CD4-positive, alpha-beta T cell (primary cell): ENCODE data around the gene BECN2. TPM values are rescaled to one million over a fixed set of nuclear protein-coding genes. Genes with fewer than 3 reads are reported as not detected.

ENCODE experiments used
- ATAC-seq: fragments of 200-7000 bp; cut with Tn5 transposase; one replicate; pipeline ENCODE4 v1.10.0; 2022; ENCODE audit warnings: mild to moderate bottlenecking; ENCODE audit not compliant: poor library complexity
- CTCF ChIA-PET: fragments of 350-600 bp; sonication (Branson Sonifier 250); formaldehyde crosslinking; loops from one replicate; lab custom pipeline; 2021; ENCODE audit warnings: antibody characterized with exemption, inconsistent platforms; lab: Charles Lee
- POLR2A ChIA-PET: fragments of 350-600 bp; sonication (Branson Sonifier 250); formaldehyde crosslinking; loops from one replicate; lab custom pipeline; 2021; ENCODE audit warnings: antibody characterized with exemption, inconsistent platforms; lab: Charles Lee
- DNase-seq, 14 experiments: peaks; one replicate each; pipeline ENCODE4 v3.0.0-alpha.2; 2013 to 2020; ENCODE audit warnings: mixed read lengths in 2 of 14
- H3K27ac ChIP-seq, 2 donors: one replicate each; pipeline versions ENCODE4 v1.5.1 to v1.7.0; 2013; ENCODE audit warnings: low read length in 2 of 2, low read depth in 1 of 2, mild to moderate bottlenecking in 1 of 2
- H3K27me3 ChIP-seq, 2 experiments: 1 replicate in 1 of 2; 2 replicates in 1 of 2; pipeline versions ENCODE4 v1.6.1 to v1.7.0; 2013; ENCODE audit warnings: low read length in 2 of 2, control low read depth in 1 of 2, mild to moderate bottlenecking in 1 of 2, moderate library complexity in 1 of 2; ENCODE audit not compliant: insufficient read depth in 2 of 2, control insufficient read depth in 1 of 2
- H3K36me3 ChIP-seq: one replicate; pipeline ENCODE4 v1.6.1; 2013; ENCODE audit warnings: low read length, control low read depth; ENCODE audit not compliant: insufficient read depth
- H3K4me1 ChIP-seq: one replicate; pipeline ENCODE4 v1.6.1; 2013; ENCODE audit warnings: low read length, control low read depth; ENCODE audit not compliant: insufficient read depth
- H3K4me3 ChIP-seq: one replicate; pipeline ENCODE4 v1.5.1; 2013; ENCODE audit warnings: mild to moderate bottlenecking, low read length, moderate library complexity
- H3K9me3 ChIP-seq, 2 experiments: 1 replicate in 1 of 2; 2 replicates in 1 of 2; pipeline versions ENCODE4 v1.6.1 to v1.7.0; 2013; ENCODE audit warnings: low read length in 2 of 2, mild to moderate bottlenecking in 2 of 2, control low read depth in 1 of 2, moderate library complexity in 1 of 2; ENCODE audit not compliant: control insufficient read depth in 1 of 2, insufficient read depth in 1 of 2
- H3K27ac Mint-ChIP-seq: one replicate; pipeline ENCODE4 v1.8.0; 2020; ENCODE audit warnings: mixed read lengths
- H3K27me3 Mint-ChIP-seq: one replicate; pipeline ENCODE4 v1.8.0; 2021; ENCODE audit warnings: mixed read lengths
- H3K36me3 Mint-ChIP-seq: one replicate; pipeline ENCODE4 v1.8.0; 2021; ENCODE audit warnings: low read depth, mixed read lengths
- H3K4me1 Mint-ChIP-seq: one replicate; pipeline ENCODE4 v1.8.0; 2021; ENCODE audit warnings: low read depth, mixed read lengths
- H3K4me3 Mint-ChIP-seq: one replicate; pipeline ENCODE4 v1.8.0; 2020; ENCODE audit warnings: mild to moderate bottlenecking, mixed read lengths
- H3K9me3 Mint-ChIP-seq: one replicate; pipeline ENCODE4 v1.8.0; 2020; ENCODE audit warnings: mixed read lengths
- intact Hi-C, 2 experiments: fragments of 100-400 bp; cut with DNase I in 1 of 2; cut with micrococcal nuclease in 1 of 2; formaldehyde crosslinking; loops; one replicate each; pipeline versions ENCODE4 v1.15.1 to v1.9.0; 2023 to 2025; cut with DNase I, micrococcal nuclease
- total RNA-seq, 174 experiments: library from RNA in 2 of 174; stranded (reverse) in 2 of 174; gene quantifications; one replicate each; pipeline ENCODE4 v1.2.3 and lab custom pipeline; 2021 to 2026
- TF ChIP-seq, protein P1 (sequence below): fragments of 200-600 bp; IDR thresholded peaks from one replicate; pipeline ENCODE4 v1.8.0; 2022; ENCODE audit warnings: antibody characterized with exemption, mild to moderate bottlenecking

BECN2 gene
- total RNA-seq, 2 experiments from 2014 or later, result not detected

GRCh38 chr1:241944300-241944699 is 13.3 kb upstream of the BECN2 start:
- ChIA-PET POLR2A (no interaction called here), CTCF (no interaction called here)
- intact Hi-C loops, result no loop called here
- Histone ChIP-seq H3K36me3 (no peaks in the 10 kb centered on the region), H3K4me3 (peak overlapping the region; percentile 10), H3K27ac (no peak overlapping the region), H3K27me3 (no peaks in the 10 kb centered on the region), H3K4me1 (no peaks in the 10 kb centered on the region), H3K9me3 (no peaks in the 10 kb centered on the region)
- Mint-ChIP-seq H3K36me3 (no peaks in the 10 kb centered on the region), H3K9me3 (no peaks in the 10 kb centered on the region), H3K27ac (no peak overlapping the region), H3K4me1 (no peaks in the 10 kb centered on the region), H3K4me3 (no peak overlapping the region), H3K27me3 (peaks cover 8% of the 10 kb centered on the region)
- ATAC-seq (no peak), DNase-seq (no peak)
- TF ChIP-seq, protein P1, sequence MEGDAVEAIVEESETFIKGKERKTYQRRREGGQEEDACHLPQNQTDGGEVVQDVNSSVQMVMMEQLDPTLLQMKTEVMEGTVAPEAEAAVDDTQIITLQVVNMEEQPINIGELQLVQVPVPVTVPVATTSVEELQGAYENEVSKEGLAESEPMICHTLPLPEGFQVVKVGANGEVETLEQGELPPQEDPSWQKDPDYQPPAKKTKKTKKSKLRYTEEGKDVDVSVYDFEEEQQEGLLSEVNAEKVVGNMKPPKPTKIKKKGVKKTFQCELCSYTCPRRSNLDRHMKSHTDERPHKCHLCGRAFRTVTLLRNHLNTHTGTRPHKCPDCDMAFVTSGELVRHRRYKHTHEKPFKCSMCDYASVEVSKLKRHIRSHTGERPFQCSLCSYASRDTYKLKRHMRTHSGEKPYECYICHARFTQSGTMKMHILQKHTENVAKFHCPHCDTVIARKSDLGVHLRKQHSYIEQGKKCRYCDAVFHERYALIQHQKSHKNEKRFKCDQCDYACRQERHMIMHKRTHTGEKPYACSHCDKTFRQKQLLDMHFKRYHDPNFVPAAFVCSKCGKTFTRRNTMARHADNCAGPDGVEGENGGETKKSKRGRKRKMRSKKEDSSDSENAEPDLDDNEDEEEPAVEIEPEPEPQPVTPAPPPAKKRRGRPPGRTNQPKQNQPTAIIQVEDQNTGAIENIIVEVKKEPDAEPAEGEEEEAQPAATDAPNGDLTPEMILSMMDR, result no peak

DNA sequence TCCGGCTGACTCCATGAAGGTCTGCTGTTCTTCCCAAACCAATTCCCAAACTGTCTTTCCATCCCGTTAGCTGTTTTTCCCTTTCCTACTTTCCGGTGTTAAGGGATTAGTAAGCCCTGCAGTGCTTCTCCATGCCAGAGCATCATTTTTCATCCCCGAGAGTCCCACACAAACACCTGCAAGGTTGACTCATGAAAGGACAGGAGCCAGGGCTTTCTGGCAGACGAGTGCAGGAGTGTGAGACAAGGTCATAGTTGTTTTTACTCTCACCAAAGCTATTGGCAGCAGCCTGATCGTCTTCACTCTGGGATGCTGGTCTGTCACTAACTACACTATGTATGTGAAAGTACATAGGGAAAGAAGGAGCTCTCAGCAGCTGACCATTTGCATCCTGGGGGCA is 10.2 kb upstream of the BECN2 start:
- ATAC-seq (no peak), DNase-seq (no peak)
- Histone ChIP-seq H3K36me3 (no peaks in the 10 kb centered on the region), H3K27ac (no peak overlapping the region), H3K9me3 (no peaks in the 10 kb centered on the region), H3K4me3 (no peak overlapping the region), H3K4me1 (no peaks in the 10 kb centered on the region), H3K27me3 (no peaks in the 10 kb centered on the region)
- Mint-ChIP-seq H3K4me3 (no peak overlapping the region), H3K9me3 (no peaks in the 10 kb centered on the region), H3K27ac (no peak overlapping the region), H3K36me3 (no peaks in the 10 kb centered on the region), H3K4me1 (no peaks in the 10 kb centered on the region), H3K27me3 (peaks cover 8% of the 10 kb centered on the region)
- intact Hi-C loops, result no loop called here
- TF ChIP-seq, protein P1, result no peak
- ChIA-PET POLR2A (no interaction called here), CTCF (interaction anchor here (0.7 kb wide), 2 partner anchors 12 to 34 kb away, joined by 3 to 4 read pairs; no protein-coding TSS in a partner anchor)

- CTCF ChIA-PET, result no interaction called here
- Histone ChIP-seq H3K27ac (no peak overlapping the region), H3K9me3 (no peaks in the 10 kb centered on the region), H3K27me3 (no peaks in the 10 kb centered on the region), H3K4me1 (no peaks in the 10 kb centered on the region), H3K4me3 (no peak overlapping the region), H3K36me3 (no peaks in the 10 kb centered on the region)
- Mint-ChIP-seq H3K36me3 (no peaks in the 10 kb centered on the region), H3K27ac (no peak overlapping the region), H3K27me3 (peaks cover 4% of the 10 kb centered on the region), H3K4me1 (no peaks in the 10 kb centered on the region), H3K4me3 (no peak overlapping the region), H3K9me3 (no peaks in the 10 kb centered on the region)
- intact Hi-C loops, result no loop called here
- POLR2A ChIA-PET, result no interaction called here
- TF ChIP-seq, protein P1, result no peak
- ATAC-seq (no peak), DNase-seq (no peak)
Observed at GRCh38 chr1:241950390-241950789, 7.2 kb upstream of the BECN2 start.
